Astrocyte of the cerebellum (primary cell): ENCODE data around the gene TMUB2.

ENCODE experiments used
- DNase-seq: peaks from one replicate; pipeline ENCODE4 v3.0.0-alpha.2; 2011; ENCODE audit warnings: low read depth
- H3K4me3 ChIP-seq: 2 replicates; pipeline ENCODE4 v1.5.1; 2011; ENCODE audit warnings: mild to moderate bottlenecking, low read depth, low read length, moderate library complexity
- in situ Hi-C: cut with HindIII; loops from 2 replicates; pipeline ENCODE4 v1.10.0; 2017; ENCODE audit warnings: low sequenced_read_pairs
- TF ChIP-seq, protein P1 (sequence below): IDR thresholded peaks from 2 replicates; pipeline ENCODE4 v1.5.1; 2012; ENCODE audit warnings: low read length, low read depth, moderate library complexity, mild to moderate bottlenecking; ENCODE audit errors: missing control alignments

The TMUB2 gene

DNA sequence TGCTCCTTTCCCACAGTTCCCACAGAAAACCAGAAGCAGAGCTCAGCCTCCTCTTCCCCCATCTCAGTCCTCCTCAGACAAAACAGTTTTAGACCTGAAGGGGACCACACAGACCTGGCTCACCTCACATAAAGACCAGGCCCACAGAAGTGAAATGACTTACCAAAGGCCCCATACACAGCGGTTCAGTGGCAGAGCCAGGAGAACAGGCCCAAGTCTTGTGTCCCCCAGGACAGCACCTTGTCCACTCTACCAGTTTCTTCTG lies 27.4 kb downstream of the TMUB2 start:
- in situ Hi-C loops = no loop called here
- no peak for DNase-seq
- TF ChIP-seq, protein P1, sequence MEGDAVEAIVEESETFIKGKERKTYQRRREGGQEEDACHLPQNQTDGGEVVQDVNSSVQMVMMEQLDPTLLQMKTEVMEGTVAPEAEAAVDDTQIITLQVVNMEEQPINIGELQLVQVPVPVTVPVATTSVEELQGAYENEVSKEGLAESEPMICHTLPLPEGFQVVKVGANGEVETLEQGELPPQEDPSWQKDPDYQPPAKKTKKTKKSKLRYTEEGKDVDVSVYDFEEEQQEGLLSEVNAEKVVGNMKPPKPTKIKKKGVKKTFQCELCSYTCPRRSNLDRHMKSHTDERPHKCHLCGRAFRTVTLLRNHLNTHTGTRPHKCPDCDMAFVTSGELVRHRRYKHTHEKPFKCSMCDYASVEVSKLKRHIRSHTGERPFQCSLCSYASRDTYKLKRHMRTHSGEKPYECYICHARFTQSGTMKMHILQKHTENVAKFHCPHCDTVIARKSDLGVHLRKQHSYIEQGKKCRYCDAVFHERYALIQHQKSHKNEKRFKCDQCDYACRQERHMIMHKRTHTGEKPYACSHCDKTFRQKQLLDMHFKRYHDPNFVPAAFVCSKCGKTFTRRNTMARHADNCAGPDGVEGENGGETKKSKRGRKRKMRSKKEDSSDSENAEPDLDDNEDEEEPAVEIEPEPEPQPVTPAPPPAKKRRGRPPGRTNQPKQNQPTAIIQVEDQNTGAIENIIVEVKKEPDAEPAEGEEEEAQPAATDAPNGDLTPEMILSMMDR = no peak
- no peak overlapping the region for H3K4me3 ChIP-seq

DNA sequence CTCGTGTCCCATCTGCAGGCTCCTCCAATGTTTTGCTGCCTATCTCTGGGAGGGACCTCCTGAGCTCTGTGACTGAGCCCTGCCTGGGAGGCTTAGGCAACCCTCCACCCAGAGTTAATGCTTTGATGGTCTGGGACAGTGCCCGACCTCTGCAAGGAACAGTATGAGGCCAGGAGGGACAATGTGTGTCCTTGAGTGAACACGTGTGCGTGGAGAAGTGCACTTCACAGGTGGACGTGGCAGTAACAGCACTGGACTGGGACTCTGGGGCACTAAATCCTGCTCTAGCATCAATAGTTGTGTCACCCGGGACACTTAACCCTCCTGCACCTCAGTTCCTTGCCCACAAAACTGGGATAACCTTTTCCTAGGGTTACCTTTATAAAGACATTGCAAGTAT lies 28.1 kb downstream of the TMUB2 start:
- TF ChIP-seq, protein P1 = no peak
- in situ Hi-C loops = no loop called here
- no peak for DNase-seq
- H3K4me3 ChIP-seq = no peak overlapping the region

DNA sequence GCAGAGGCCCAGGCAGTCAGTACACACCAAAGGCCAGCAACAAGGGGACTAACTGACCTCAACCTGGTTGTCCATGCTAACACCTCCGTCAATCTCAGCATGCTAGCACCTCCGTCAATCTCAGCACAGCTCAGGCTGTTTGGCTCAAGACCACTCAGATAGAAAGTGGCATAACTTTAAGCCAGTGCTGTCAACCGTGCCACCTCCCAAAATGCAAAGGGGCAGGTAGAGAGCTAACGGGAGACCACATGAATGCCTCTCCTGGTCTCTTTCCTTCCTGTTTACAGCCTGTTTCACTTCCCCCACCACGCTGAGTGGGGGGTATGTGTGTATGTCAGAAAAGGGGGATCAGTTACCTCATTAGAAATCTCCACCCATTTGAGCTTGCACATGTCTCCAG lies 29.4 kb downstream of the TMUB2 start:
- TF ChIP-seq, protein P1 = no peak
- in situ Hi-C loops = no loop called here
- no peak overlapping the region for H3K4me3 ChIP-seq
- DNase-seq = no peak

DNA sequence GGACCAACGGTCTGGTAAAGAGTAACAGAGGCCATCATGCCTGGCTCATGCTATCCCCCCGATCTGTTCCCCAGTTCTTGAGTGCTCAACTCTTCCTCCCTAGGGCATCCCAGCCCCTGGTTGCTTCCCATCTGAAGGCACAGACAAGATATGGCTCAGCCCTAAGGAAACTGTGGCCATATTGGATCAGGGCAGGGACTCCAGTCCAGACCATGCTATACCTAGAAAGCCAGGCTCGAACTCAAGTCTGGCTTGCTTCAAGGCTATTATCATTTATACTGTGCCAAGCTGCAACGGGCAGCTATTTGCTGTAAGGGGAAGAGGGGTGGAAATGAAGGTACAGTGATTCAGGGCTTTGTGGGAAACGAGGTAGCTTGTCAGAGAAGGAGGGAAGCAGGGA lies 29.9 kb downstream of the TMUB2 start:
- no peak overlapping the region for H3K4me3 ChIP-seq
- no peak for DNase-seq
- TF ChIP-seq, protein P1 = no peak
- in situ Hi-C loops = no loop called here

DNA sequence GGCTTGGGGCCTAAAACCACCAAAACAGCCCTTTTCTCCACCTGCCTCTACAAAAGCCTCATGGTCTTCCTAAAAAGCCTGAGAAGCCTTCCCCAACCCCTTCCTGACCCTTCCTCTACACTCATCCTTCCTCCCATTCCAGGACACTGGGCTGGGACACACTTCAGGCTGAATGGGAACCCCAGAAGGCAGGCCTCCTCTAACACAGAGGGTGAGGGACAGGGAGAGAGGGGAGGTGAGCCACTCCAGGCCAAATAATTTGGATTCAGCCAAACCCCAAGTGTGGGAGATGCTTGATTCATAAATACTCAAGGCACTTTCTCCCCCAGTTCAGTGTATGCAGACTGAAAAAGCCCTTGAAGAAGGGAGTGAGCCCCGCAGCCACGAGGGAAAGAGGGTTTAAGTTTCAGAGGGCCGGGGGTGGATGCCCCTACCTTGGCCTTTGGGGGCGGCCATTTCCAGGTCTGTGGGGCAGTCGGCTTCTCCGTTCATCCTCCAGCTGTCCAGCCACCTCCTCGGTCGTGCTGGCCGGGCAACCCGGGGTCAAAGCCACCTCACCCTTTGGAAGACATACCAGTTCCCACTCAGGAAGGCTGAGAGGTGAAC lies 31.1 kb downstream of the TMUB2 start:
- no peak for DNase-seq

DNA sequence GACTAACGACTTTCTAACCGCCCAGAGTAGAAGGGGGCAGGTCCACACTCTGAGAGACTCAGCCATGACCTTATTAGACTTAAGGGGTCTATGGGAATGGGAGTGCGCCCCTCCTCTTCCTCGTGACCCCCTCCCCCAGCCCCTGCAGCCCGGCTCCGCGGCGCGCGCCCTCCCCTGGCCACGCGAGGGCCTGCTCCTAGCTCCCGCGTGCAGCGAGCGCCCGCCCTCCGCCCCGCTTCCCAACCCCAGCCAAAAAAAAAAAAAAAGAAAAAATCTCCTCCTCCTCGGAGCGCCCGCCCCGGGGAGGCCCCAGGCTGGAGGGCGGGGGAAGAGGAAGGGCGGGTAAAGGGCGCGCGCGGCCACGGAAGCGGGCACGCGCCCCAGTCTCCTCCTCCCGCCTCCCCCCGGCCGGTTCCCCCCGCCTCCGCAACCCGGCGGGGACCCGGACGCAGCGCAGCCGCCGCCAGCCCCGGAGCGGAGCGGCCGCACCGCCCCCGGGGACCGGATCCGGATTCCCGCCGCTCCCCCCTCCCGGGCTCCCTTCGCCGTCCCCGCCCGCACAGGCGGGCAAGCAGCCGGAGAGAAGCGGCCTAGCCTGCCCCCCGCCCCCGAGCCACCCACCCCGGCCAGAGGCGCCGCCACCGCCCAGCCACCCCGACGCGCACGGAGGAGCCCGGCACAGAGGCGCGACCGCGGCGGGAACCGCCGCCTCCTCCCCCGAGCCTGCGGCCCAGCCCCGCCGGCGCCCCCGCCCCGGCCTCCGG lies 31.8 kb downstream of the TMUB2 start:
- TF ChIP-seq, protein P1 = peak; percentile 62
- in situ Hi-C loops = no loop called here
- peak; percentile 64 for DNase-seq
- peak overlapping the region; percentile 91 for H3K4me3 ChIP-seq

More for the DNA sequence above, 31.1 kb downstream of the TMUB2 start:
- in situ Hi-C loops = no loop called here
- TF ChIP-seq, protein P1 = no peak
- peak overlapping the region; percentile 91 for H3K4me3 ChIP-seq
